H1 (cell line): Measurements from ENCODE around the gene ZNF286A.
"Not testable (repeated sequence)": the region's sequence is repeated elsewhere in the genome, so short reads cannot be mapped to it uniquely, and the experiment has no call there.

ENCODE experiments used
- CTBP2 ChIP-seq: IDR thresholded peaks from 2 replicates; pipeline ENCODE4 v1.7.0; 2011; ENCODE audit warnings: borderline replicate concordance, mild to moderate bottlenecking, moderate library complexity, mixed read lengths, low read length; ENCODE audit not compliant: insufficient read depth, insufficient read length
- EZH2 ChIP-seq: fragments of 200-600 bp; sonication (generic); IDR thresholded peaks from 2 replicates; pipeline ENCODE4 v1.7.1; 2012; ENCODE audit warnings: low read depth, mild to moderate bottlenecking, moderate library complexity, low read length, inconsistent platforms; ENCODE audit not compliant: severe bottlenecking
- HDAC6 ChIP-seq: IDR thresholded peaks from one replicate; pipeline ENCODE4 v1.7.1; 2012; ENCODE audit warnings: low read depth, mild to moderate bottlenecking, inconsistent platforms, low read length, moderate library complexity
- POLR2AphosphoS5 ChIP-seq: IDR thresholded peaks from 2 replicates; pipeline ENCODE4 v1.6.1; 2011; ENCODE audit warnings: low read depth, low read length
- TAF1 ChIP-seq: IDR thresholded peaks from 2 replicates; pipeline ENCODE4 v1.6.1; 2011; ENCODE audit warnings: mild to moderate bottlenecking, low read depth, low read length

DNA sequence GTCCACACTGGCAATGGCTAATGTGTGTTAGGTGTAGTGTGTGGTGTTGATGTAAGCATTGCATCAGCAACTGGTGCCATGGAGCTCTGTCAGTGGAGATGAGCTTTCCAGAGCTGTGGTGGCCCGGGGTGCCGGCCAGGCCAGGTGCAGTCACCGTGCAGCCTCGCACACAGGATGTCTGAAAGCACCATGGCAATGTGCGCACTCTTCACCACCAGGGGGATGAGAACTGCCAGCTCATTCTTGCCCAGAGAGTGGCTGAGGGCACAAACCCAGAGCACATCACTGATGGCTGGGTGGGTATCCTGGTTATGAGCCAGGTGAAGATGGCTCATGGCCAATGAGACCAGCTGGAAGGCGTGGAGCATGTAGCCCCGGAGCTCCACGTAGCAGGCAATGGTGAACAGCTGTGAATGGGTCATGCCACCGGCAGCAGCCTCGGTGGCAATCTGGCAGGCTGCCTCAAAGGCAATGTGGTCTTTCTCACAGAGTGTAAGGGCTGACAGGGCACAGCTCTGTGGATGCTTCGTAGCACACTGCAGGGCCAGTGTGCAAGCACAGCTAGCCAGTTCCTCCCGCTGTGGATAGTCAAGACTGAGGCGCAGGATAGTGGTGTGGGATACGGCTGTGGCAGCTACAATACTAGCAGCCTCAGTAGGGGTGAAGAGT, 69.4 kb downstream of the ZNF286A start:
- TF ChIP-seq EZH2, TAF1, CTBP2, POLR2AphosphoS5, HDAC6: not testable (repeated sequence)
